H1 (cell line): Measurements from ENCODE around the gene STK16. TPM values are rescaled to one million over a fixed set of nuclear protein-coding genes. Genes with fewer than 3 reads are reported as not detected.
A peak's percentile ranks its signal among the peaks of the same experiment; 100 is the strongest.

ENCODE experiments used
- EP300 ChIP-seq, 2 experiments: IDR thresholded peaks; 1 replicate in 1 of 2; 2 replicates in 1 of 2; pipeline ENCODE4 v1.6.1; 2011 to 2012; ENCODE audit warnings: low read depth in 2 of 2, low read length in 2 of 2, mild to moderate bottlenecking in 2 of 2, borderline replicate concordance in 1 of 2, inconsistent platforms in 1 of 2, moderate library complexity in 1 of 2
- JUN ChIP-seq: IDR thresholded peaks from 2 replicates; pipeline ENCODE4 v1.6.1; 2011; ENCODE audit warnings: low read depth, mild to moderate bottlenecking, improper control_type of control experiment, low read length
- KDM5A ChIP-seq: fragments of 200-600 bp; IDR thresholded peaks from 2 replicates; pipeline ENCODE4 v1.7.1; 2012; ENCODE audit warnings: mild to moderate bottlenecking, low read length, inconsistent platforms, mixed read lengths
- RBBP5 ChIP-seq: IDR thresholded peaks from 2 replicates; pipeline ENCODE4 v1.7.1; 2012; ENCODE audit warnings: low read depth, mild to moderate bottlenecking, inconsistent platforms, low read length, moderate library complexity, borderline replicate concordance
- RNF2 ChIP-seq: fragments of 200-900, 300-1000 bp; sonication (generic); IDR thresholded peaks from 2 replicates; pipeline ENCODE4 v1.7.1; 2016; ENCODE audit warnings: borderline replicate concordance, low read depth, mild to moderate bottlenecking, antibody characterized with exemption, low read length; ENCODE audit not compliant: poor library complexity, severe bottlenecking; ENCODE audit errors: missing control alignments
- SRF ChIP-seq: IDR thresholded peaks from 2 replicates; pipeline ENCODE4 v1.6.1; 2011; ENCODE audit warnings: mild to moderate bottlenecking, low read depth, low read length, moderate library complexity
- polyA plus RNA-seq, 7 experiments: library from polyadenylated mRNA; depleted of rRNA in 3 of 7; stranded (reverse) in 5 of 7; unstranded in 2 of 7; fragments of >200 nt in 5 of 7; fragments of 200-250 nt in 2 of 7; gene quantifications; 1 replicate in 5 of 7; 2 replicates in 1 of 7; 4 replicates in 1 of 7; pipeline versions ENCODE4 v1.2.1 to v1.2.3, GENCODE V29; 2011 to 2013; ENCODE audit warnings: missing spikeins in 2 of 7, mixed read lengths in 2 of 7
- total RNA-seq: library from RNA; stranded (reverse); fragmentation: NEBNext Ultra II Directional; extraction: Animal tissue kit (Norgen Biotek cat#: 25700); gene quantifications from 2 replicates; pipeline ENCODE4 v1.2.1, GENCODE V29; 2021
- TF ChIP-seq, protein P1 (sequence below): IDR thresholded peaks from 2 replicates; pipeline ENCODE4 v1.6.1; 2012; ENCODE audit warnings: inconsistent platforms
- TF ChIP-seq, protein P2 (sequence below): fragments of 300-600 bp; sonication (generic); IDR thresholded peaks from 2 replicates; pipeline ENCODE4 v1.7.1; 2012; ENCODE audit warnings: low read length, moderate library complexity, mild to moderate bottlenecking, inconsistent platforms; ENCODE audit not compliant: insufficient replicate concordance

Gene STK16
- total and polyA plus RNA-seq, 2 of the 8 experiments (the other 6 are each of a cell fraction or from before 2014, with no cell fraction given), result 21.3 to 51.4 TPM

- TF ChIP-seq, protein P1, sequence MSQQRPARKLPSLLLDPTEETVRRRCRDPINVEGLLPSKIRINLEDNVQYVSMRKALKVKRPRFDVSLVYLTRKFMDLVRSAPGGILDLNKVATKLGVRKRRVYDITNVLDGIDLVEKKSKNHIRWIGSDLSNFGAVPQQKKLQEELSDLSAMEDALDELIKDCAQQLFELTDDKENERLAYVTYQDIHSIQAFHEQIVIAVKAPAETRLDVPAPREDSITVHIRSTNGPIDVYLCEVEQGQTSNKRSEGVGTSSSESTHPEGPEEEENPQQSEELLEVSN, result peak; percentile 95
- TF ChIP-seq KDM5A (no peak), SRF (no peak), JUN (no peak), RNF2 (no peak), RBBP5 (no peak; the same call in 1 of the 2 replicates), EP300 (IDR thresholded peaks at IDR 0.05; ENCODE audit: borderline replicate concordance in 1 of 2, low read depth in 2 of 2, low read length in 2 of 2) (peak in 1 of 2 experiments; percentile 48; a peak in 1 of 3 replicates)
- TF ChIP-seq, protein P2, sequence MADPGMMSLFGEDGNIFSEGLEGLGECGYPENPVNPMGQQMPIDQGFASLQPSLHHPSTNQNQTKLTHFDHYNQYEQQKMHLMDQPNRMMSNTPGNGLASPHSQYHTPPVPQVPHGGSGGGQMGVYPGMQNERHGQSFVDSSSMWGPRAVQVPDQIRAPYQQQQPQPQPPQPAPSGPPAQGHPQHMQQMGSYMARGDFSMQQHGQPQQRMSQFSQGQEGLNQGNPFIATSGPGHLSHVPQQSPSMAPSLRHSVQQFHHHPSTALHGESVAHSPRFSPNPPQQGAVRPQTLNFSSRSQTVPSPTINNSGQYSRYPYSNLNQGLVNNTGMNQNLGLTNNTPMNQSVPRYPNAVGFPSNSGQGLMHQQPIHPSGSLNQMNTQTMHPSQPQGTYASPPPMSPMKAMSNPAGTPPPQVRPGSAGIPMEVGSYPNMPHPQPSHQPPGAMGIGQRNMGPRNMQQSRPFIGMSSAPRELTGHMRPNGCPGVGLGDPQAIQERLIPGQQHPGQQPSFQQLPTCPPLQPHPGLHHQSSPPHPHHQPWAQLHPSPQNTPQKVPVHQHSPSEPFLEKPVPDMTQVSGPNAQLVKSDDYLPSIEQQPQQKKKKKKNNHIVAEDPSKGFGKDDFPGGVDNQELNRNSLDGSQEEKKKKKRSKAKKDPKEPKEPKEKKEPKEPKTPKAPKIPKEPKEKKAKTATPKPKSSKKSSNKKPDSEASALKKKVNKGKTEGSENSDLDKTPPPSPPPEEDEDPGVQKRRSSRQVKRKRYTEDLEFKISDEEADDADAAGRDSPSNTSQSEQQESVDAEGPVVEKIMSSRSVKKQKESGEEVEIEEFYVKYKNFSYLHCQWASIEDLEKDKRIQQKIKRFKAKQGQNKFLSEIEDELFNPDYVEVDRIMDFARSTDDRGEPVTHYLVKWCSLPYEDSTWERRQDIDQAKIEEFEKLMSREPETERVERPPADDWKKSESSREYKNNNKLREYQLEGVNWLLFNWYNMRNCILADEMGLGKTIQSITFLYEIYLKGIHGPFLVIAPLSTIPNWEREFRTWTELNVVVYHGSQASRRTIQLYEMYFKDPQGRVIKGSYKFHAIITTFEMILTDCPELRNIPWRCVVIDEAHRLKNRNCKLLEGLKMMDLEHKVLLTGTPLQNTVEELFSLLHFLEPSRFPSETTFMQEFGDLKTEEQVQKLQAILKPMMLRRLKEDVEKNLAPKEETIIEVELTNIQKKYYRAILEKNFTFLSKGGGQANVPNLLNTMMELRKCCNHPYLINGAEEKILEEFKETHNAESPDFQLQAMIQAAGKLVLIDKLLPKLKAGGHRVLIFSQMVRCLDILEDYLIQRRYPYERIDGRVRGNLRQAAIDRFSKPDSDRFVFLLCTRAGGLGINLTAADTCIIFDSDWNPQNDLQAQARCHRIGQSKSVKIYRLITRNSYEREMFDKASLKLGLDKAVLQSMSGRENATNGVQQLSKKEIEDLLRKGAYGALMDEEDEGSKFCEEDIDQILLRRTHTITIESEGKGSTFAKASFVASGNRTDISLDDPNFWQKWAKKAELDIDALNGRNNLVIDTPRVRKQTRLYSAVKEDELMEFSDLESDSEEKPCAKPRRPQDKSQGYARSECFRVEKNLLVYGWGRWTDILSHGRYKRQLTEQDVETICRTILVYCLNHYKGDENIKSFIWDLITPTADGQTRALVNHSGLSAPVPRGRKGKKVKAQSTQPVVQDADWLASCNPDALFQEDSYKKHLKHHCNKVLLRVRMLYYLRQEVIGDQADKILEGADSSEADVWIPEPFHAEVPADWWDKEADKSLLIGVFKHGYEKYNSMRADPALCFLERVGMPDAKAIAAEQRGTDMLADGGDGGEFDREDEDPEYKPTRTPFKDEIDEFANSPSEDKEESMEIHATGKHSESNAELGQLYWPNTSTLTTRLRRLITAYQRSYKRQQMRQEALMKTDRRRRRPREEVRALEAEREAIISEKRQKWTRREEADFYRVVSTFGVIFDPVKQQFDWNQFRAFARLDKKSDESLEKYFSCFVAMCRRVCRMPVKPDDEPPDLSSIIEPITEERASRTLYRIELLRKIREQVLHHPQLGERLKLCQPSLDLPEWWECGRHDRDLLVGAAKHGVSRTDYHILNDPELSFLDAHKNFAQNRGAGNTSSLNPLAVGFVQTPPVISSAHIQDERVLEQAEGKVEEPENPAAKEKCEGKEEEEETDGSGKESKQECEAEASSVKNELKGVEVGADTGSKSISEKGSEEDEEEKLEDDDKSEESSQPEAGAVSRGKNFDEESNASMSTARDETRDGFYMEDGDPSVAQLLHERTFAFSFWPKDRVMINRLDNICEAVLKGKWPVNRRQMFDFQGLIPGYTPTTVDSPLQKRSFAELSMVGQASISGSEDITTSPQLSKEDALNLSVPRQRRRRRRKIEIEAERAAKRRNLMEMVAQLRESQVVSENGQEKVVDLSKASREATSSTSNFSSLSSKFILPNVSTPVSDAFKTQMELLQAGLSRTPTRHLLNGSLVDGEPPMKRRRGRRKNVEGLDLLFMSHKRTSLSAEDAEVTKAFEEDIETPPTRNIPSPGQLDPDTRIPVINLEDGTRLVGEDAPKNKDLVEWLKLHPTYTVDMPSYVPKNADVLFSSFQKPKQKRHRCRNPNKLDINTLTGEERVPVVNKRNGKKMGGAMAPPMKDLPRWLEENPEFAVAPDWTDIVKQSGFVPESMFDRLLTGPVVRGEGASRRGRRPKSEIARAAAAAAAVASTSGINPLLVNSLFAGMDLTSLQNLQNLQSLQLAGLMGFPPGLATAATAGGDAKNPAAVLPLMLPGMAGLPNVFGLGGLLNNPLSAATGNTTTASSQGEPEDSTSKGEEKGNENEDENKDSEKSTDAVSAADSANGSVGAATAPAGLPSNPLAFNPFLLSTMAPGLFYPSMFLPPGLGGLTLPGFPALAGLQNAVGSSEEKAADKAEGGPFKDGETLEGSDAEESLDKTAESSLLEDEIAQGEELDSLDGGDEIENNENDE, result no peak
Measured at GRCh38 chr2:219252900-219253752, 7.8 kb downstream of the STK16 start, which contains the start of gene TUBA4B (continued).
